CD4-positive, alpha-beta memory T cell (primary cell): ENCODE data around the gene UBXN7. TPM values are rescaled to one million over a fixed set of nuclear protein-coding genes. Genes with fewer than 3 reads are reported as not detected.

Experiments used
- CTCF ChIA-PET: fragments of 350-600 bp; sonication (Branson Sonifier 250); formaldehyde crosslinking; loops from one replicate; lab custom pipeline; 2021; ENCODE audit warnings: inconsistent platforms; ENCODE audit not compliant: partially characterized antibody; lab: Charles Lee
- POLR2A ChIA-PET: fragments of 350-600 bp; sonication (Branson Sonifier 250); formaldehyde crosslinking; loops from one replicate; lab custom pipeline; 2021; ENCODE audit not compliant: partially characterized antibody; lab: Charles Lee
- DNase-seq, 5 donors: peaks; one replicate each; pipeline versions ENCODE4 v3.0.0 to v3.0.0-alpha.2; 2020 to 2022; ENCODE audit warnings: mixed read lengths in 1 of 5
- H3K27ac ChIP-seq: one replicate; pipeline ENCODE4 v1.7.0; 2013; ENCODE audit warnings: low read depth, low read length
- H3K27me3 ChIP-seq: 2 replicates; pipeline ENCODE4 v1.7.0; 2013; ENCODE audit warnings: mild to moderate bottlenecking, low read length, moderate library complexity; ENCODE audit not compliant: insufficient read depth
- H3K36me3 ChIP-seq: 2 replicates; pipeline ENCODE4 v1.7.0; 2013; ENCODE audit warnings: mild to moderate bottlenecking, low read length, moderate library complexity; ENCODE audit not compliant: insufficient read depth
- H3K4me1 ChIP-seq: 2 replicates; pipeline ENCODE4 v1.7.0; 2013; ENCODE audit warnings: mild to moderate bottlenecking, low read length, moderate library complexity; ENCODE audit not compliant: insufficient read depth
- H3K4me3 ChIP-seq, 2 donors: one replicate each; pipeline ENCODE4 v1.7.0; 2013; ENCODE audit warnings: low read length in 2 of 2, mild to moderate bottlenecking in 1 of 2
- H3K9me3 ChIP-seq, 2 donors: one replicate each; pipeline ENCODE4 v1.7.0; 2013; ENCODE audit warnings: low read length in 2 of 2, control low read depth in 1 of 2; ENCODE audit not compliant: control insufficient read depth in 1 of 2
- H3K27ac Mint-ChIP-seq, 7 donors: one replicate each; pipeline ENCODE4 v1.8.0; 2020 to 2021; ENCODE audit warnings: mixed read lengths in 7 of 7, mild to moderate bottlenecking in 6 of 7, inconsistent platforms in 3 of 7, moderate library complexity in 3 of 7
- H3K27me3 Mint-ChIP-seq, 2 donors: one replicate each; pipeline ENCODE4 v1.8.0; 2020 to 2021; ENCODE audit warnings: mixed read lengths in 2 of 2
- H3K36me3 Mint-ChIP-seq, 2 donors: one replicate each; pipeline ENCODE4 v1.8.0; 2020 to 2021; ENCODE audit warnings: mixed read lengths in 2 of 2, inconsistent platforms in 1 of 2, mild to moderate bottlenecking in 1 of 2
- H3K4me1 Mint-ChIP-seq, 4 donors: one replicate each; pipeline ENCODE4 v1.8.0; 2020 to 2021; ENCODE audit warnings: mixed read lengths in 4 of 4, mild to moderate bottlenecking in 1 of 4
- H3K4me3 Mint-ChIP-seq, 8 donors: one replicate each; pipeline ENCODE4 v1.8.0; 2020 to 2021; ENCODE audit warnings: mixed read lengths in 8 of 8, mild to moderate bottlenecking in 7 of 8, moderate library complexity in 6 of 8, inconsistent platforms in 3 of 8
- H3K9me3 Mint-ChIP-seq, 8 donors: one replicate each; pipeline ENCODE4 v1.8.0; 2020 to 2021; ENCODE audit warnings: mixed read lengths in 8 of 8, mild to moderate bottlenecking in 5 of 8, inconsistent platforms in 3 of 8, moderate library complexity in 1 of 8
- intact Hi-C: fragments of 100-400 bp; cut with micrococcal nuclease; formaldehyde crosslinking; loops from one replicate; pipeline ENCODE4 v1.15.1; 2023
- polyA plus RNA-seq, 2 donors: library from polyadenylated mRNA; unstranded; fragments of 300-500 nt; fragmentation: Illumina TruSeq; gene quantifications; one replicate each; pipeline ENCODE4 v1.2.3, GENCODE V29; 2021
- total RNA-seq, 2 experiments: library from RNA; stranded (reverse); gene quantifications; one replicate each; pipeline ENCODE4 v1.2.3, GENCODE V29; 2021

The UBXN7 gene
- total and polyA plus RNA-seq, 4 experiments from 2014 or later: 16.8 to 90.8 (median 52.1) TPM

DNA sequence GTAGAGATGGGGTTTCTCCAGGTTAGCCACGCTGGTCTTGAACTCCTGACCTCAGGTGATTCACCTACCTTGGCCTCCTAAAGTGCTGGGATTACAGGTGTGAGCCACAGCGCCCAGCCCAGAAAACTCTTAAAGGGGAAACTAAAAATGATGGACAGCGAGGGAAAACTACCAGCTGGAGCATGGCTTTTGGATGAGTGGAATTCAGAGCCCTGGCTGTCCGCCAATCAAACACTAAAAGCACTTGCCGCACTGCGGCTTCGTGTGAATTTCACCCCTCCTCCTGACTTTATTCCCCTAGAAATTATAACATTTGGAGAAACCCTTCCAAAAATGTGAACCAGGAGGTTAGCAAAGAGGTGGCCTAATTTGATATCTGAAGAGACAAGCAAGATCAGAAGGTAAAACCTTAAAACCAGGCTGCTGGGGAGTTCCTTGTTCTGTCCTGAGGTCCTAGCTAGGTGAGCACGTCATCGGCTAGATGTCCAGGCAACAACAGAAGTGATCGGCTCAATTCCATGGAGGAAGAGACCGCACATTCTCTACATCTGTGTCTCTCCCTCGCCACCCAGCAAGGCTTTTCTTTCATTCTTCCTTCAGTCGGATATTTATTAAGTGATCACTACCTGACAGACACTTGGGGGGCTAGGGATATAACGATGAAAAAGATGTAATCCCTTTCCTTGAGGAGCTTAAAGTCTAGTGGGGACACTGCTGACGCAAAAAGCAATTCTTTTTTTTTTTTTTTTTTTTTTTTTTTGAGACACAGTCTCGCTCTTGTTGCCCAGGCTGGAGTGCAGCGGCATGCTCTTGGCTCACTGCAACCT is 95.7 kb downstream of the UBXN7 start:
- ChIA-PET CTCF (no interaction called here), POLR2A (no interaction called here)
- H3K9me3 Mint-ChIP-seq: no peaks in the 10 kb centered on the region
- H3K4me1 Mint-ChIP-seq: peaks cover 0 to 5% (median 0%) of the 10 kb centered on the region in 4 donors
- no peaks in the 10 kb centered on the region for H3K9me3 ChIP-seq
- H3K27me3 Mint-ChIP-seq: peaks cover 2 to 5% of the 10 kb centered on the region in 2 donors
- no peak overlapping the region for H3K4me3 ChIP-seq
- DNase-seq: no peak
- H3K27ac ChIP-seq: no peak overlapping the region
- H3K36me3 ChIP-seq: no peaks in the 10 kb centered on the region
- H3K27me3 ChIP-seq: no peaks in the 10 kb centered on the region
- H3K36me3 Mint-ChIP-seq: no peaks in the 10 kb centered on the region
- no peak overlapping the region for H3K27ac Mint-ChIP-seq
- intact Hi-C loops: no loop called here
- no peak overlapping the region for H3K4me3 Mint-ChIP-seq
- H3K4me1 ChIP-seq: no peaks in the 10 kb centered on the region

DNA sequence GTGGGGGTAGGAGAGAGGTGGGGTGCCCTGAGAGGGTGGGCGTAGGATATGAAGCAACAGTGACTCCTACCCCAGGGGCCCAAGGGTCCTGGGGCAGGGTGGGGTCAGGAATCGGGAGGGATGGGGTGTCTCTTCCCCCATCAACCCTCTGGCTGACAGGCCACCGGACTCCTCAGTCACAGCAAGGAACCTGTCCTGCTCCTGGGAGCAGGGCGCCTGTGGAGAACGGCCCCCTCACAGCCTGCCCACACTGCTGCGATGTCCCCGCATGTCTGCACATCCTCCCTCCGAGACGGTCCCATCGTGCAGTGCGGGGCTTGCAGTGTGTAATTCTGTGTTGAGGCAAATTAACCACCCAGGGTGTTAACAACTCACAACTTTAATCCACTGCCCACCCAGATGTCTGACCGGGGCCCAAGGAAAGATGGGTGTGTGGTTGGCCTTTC is 96.7 kb downstream of the UBXN7 start:
- ChIA-PET POLR2A (no interaction called here), CTCF (no interaction called here)
- peaks cover 0 to 5% (median 0%) of the 10 kb centered on the region in 4 donors for H3K4me1 Mint-ChIP-seq
- DNase-seq: no peak
- Histone ChIP-seq H3K36me3 (no peaks in the 10 kb centered on the region), H3K9me3 (no peaks in the 10 kb centered on the region), H3K27ac (no peak overlapping the region), H3K4me1 (no peaks in the 10 kb centered on the region), H3K27me3 (no peaks in the 10 kb centered on the region), H3K4me3 (no peak overlapping the region)
- no peaks in the 10 kb centered on the region for H3K9me3 Mint-ChIP-seq
- intact Hi-C loops: no loop called here
- no peaks in the 10 kb centered on the region for H3K36me3 Mint-ChIP-seq
- peaks cover 2 to 5% of the 10 kb centered on the region in 2 donors for H3K27me3 Mint-ChIP-seq
- H3K27ac Mint-ChIP-seq: peak overlapping the region in 1 of 7 donors; percentile 26
- H3K4me3 Mint-ChIP-seq: no peak overlapping the region

DNA sequence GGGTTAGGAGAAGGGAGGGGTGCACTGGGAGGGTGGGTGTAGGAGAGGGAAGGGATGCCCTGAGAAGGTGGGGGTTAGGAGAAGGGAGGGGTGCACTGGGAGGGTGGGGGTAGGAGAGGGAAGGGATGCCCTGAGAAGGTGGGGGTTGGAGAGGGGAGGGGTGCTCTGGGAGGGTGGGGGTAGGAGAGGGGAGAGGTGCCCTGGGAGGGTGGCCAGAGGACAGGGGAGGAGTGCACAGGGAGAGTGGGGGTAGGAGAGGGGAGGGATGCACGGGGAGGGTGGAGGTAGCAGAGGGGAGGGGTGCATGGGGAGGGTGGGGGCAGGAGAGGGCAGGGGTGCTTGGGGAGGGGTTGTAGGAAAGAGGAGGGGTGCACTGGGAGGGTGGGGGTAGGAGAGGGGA is 97.2 kb downstream of the UBXN7 start:
- Mint-ChIP-seq H3K27me3 (peaks cover 2 to 5% of the 10 kb centered on the region in 2 donors), H3K36me3 (no peaks in the 10 kb centered on the region), H3K4me1 (peaks cover 0 to 5% (median 0%) of the 10 kb centered on the region in 4 donors), H3K9me3 (no peaks in the 10 kb centered on the region), H3K4me3 (no peak overlapping the region), H3K27ac (no peak overlapping the region)
- Histone ChIP-seq H3K9me3 (no peaks in the 10 kb centered on the region), H3K27me3 (no peaks in the 10 kb centered on the region), H3K4me3 (no peak overlapping the region), H3K36me3 (no peaks in the 10 kb centered on the region), H3K27ac (no peak overlapping the region), H3K4me1 (no peaks in the 10 kb centered on the region)
- DNase-seq: no peak
- POLR2A ChIA-PET: no interaction called here
- intact Hi-C loops: no loop called here
- CTCF ChIA-PET: no interaction called here

DNA sequence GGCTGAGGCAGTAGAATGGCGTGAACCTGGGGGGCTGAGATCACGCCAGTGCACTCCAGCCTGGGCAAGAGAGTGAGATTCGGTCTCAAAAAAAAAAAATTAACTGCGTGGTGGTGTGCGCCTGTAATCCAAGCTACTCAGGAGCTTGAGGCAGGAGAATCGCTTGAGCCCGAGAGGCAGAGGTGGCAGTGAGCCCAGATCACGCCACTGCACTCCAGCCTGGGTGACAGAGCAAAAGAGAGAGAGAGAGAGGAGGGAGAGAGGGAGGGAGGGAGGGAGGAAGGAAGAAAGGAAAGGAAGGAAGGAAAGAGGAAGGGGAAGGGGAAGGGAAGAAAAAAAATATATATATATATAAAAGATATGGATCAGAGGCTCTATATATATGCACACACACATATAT is 100.1 kb downstream of the UBXN7 start:
- DNase-seq: no peak
- Mint-ChIP-seq H3K4me3 (no peak overlapping the region), H3K36me3 (no peaks in the 10 kb centered on the region), H3K27me3 (peaks cover 6 to 7% of the 10 kb centered on the region in 2 donors), H3K9me3 (no peaks in the 10 kb centered on the region), H3K27ac (no peak overlapping the region), H3K4me1 (no peaks in the 10 kb centered on the region)
- intact Hi-C loops: no loop called here
- H3K27me3 ChIP-seq: no peaks in the 10 kb centered on the region
- H3K4me1 ChIP-seq: no peaks in the 10 kb centered on the region
- no peaks in the 10 kb centered on the region for H3K9me3 ChIP-seq
- no peak overlapping the region for H3K27ac ChIP-seq
- H3K4me3 ChIP-seq: no peak overlapping the region
- ChIA-PET POLR2A (interaction anchor here (0.6 kb wide), 1 partner anchor 587 kb away, joined by 4 read pairs; no protein-coding TSS in a partner anchor), CTCF (no interaction called here)
- no peaks in the 10 kb centered on the region for H3K36me3 ChIP-seq

GRCh38 chr3:196327405-196327804 is 104.8 kb downstream of the UBXN7 start:
- POLR2A ChIA-PET: no interaction called here
- H3K27ac ChIP-seq: no peak overlapping the region
- H3K36me3 ChIP-seq: no peaks in the 10 kb centered on the region
- H3K9me3 ChIP-seq: no peaks in the 10 kb centered on the region
- Mint-ChIP-seq H3K27ac (no peak overlapping the region), H3K4me3 (no peak overlapping the region), H3K9me3 (no peaks in the 10 kb centered on the region), H3K27me3 (peaks cover 2 to 5% of the 10 kb centered on the region in 2 donors), H3K36me3 (no peaks in the 10 kb centered on the region), H3K4me1 (no peaks in the 10 kb centered on the region)
- H3K4me1 ChIP-seq: no peaks in the 10 kb centered on the region
- CTCF ChIA-PET: interaction anchor here (0.7 kb wide), 1 partner anchor 201 kb away, joined by 3 read pairs; no protein-coding TSS in a partner anchor
- DNase-seq: no peak
- intact Hi-C loops: no loop called here
- H3K4me3 ChIP-seq: no peak overlapping the region
- H3K27me3 ChIP-seq: no peaks in the 10 kb centered on the region

- Mint-ChIP-seq H3K27ac (peak overlapping the region in 1 of 7 donors; percentile 65), H3K36me3 (no peaks in the 10 kb centered on the region), H3K4me1 (no peaks in the 10 kb centered on the region), H3K4me3 (no peak overlapping the region), H3K9me3 (no peaks in the 10 kb centered on the region), H3K27me3 (peaks cover 2 to 5% of the 10 kb centered on the region in 2 donors)
- ChIA-PET CTCF (interaction anchor here (0.7 kb wide), 1 partner anchor 202 kb away, joined by 3 read pairs; no protein-coding TSS in a partner anchor), POLR2A (no interaction called here)
- H3K4me1 ChIP-seq: no peaks in the 10 kb centered on the region
- H3K27ac ChIP-seq: no peak overlapping the region
- H3K4me3 ChIP-seq: no peak overlapping the region
- intact Hi-C loops: no loop called here
- no peak for DNase-seq
- no peaks in the 10 kb centered on the region for H3K36me3 ChIP-seq
- no peaks in the 10 kb centered on the region for H3K27me3 ChIP-seq
- H3K9me3 ChIP-seq: no peaks in the 10 kb centered on the region
These were observed 105.3 kb downstream of the UBXN7 start for GRCh38 chr3:196326936-196327335.

DNA sequence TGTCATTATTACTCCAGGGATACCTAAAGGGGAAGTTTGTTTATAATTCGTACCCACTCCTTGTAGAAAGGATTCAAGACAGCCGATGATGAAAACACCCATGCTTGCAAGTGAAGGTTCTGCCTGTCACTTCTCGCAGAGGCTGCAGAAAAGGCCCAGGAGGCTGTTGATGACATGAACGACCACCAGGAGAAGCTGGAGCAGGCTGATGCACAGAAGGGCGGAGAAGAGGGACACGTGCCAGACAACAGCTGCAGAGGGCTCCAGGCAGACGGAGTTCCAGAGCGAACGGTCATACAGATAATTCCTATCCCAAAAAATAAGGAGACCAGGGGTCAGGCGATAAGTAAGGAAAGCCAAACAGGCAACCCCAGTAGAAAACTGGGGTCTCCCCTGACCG is 108.5 kb downstream of the UBXN7 start:
- H3K36me3 Mint-ChIP-seq: no peaks in the 10 kb centered on the region
- Histone ChIP-seq H3K9me3 (no peaks in the 10 kb centered on the region), H3K27ac (no peak overlapping the region), H3K36me3 (no peaks in the 10 kb centered on the region), H3K4me3 (no peak overlapping the region), H3K27me3 (no peaks in the 10 kb centered on the region), H3K4me1 (peaks cover 5% of the 10 kb centered on the region)
- peaks cover 0 to 5% of the 10 kb centered on the region in 2 donors for H3K27me3 Mint-ChIP-seq
- peak overlapping the region in 2 of 7 donors; percentile 60 to 68 for H3K27ac Mint-ChIP-seq
- H3K4me1 Mint-ChIP-seq: peaks cover 0 to 5% (median 0%) of the 10 kb centered on the region in 4 donors
- intact Hi-C loops: no loop called here
- CTCF ChIA-PET: no interaction called here
- POLR2A ChIA-PET: no interaction called here
- DNase-seq: no peak
- H3K4me3 Mint-ChIP-seq: no peak overlapping the region
- peaks cover 0 to 2% (median 0%) of the 10 kb centered on the region in 8 donors for H3K9me3 Mint-ChIP-seq
